CD4-positive, alpha-beta T cell treated with Interleukin-1 beta for 1 hour (primary cell): Measurements from ENCODE around the gene ARF5.

Source experiments
- DNase-seq, 2 donors: peaks; one replicate each; pipeline ENCODE4 v3.0.0-alpha.2; 2020 to 2022

The ARF5 gene

GRCh38 chr7:127589896-127590295 is 1.7 kb downstream of the ARF5 start:
- DNase-seq = no peak

GRCh38 chr7:127591189-127591588 is 3.0 kb downstream of the ARF5 start:
- DNase-seq = no peak

- no peak for DNase-seq
Observed at GRCh38 chr7:127591591-127591990, 3.4 kb downstream of the ARF5 start.

- no peak for DNase-seq
Observed at GRCh38 chr7:127592550-127592949, 4.3 kb downstream of the ARF5 start.

- peak in 1 of 2 donors; percentile 27 for DNase-seq
Observed at GRCh38 chr7:127594490-127594889, 6.3 kb downstream of the ARF5 start.

- DNase-seq = no peak
Observed at GRCh38 chr7:127595737-127596136, 7.5 kb downstream of the ARF5 start.

GRCh38 chr7:127598318-127598717 is 10.1 kb downstream of the ARF5 start:
- no peak for DNase-seq

- DNase-seq = no peak
Observed at GRCh38 chr7:127600885-127601284, 12.7 kb downstream of the ARF5 start.

- no peak for DNase-seq
Observed at GRCh38 chr7:127608446-127608845, 20.2 kb downstream of the ARF5 start.

- no peak for DNase-seq
Observed at GRCh38 chr7:127609297-127609696, 21.1 kb downstream of the ARF5 start.

GRCh38 chr7:127612263-127612662 is 24.1 kb downstream of the ARF5 start:
- no peak for DNase-seq

- no peak for DNase-seq
Observed at GRCh38 chr7:127616724-127617123, 28.5 kb downstream of the ARF5 start.

- DNase-seq = no peak
Observed at GRCh38 chr7:127618042-127618441, 29.8 kb downstream of the ARF5 start, which contains the start of gene PAX4. PAX4 (minus strand) TSS chr7:127618142; CDS start chr7:127615928, 2,214 bp downstream.

GRCh38 chr7:127618775-127619174 is 30.6 kb downstream of the ARF5 start:
- no peak for DNase-seq

GRCh38 chr7:127619681-127620405 is 31.6 kb downstream of the ARF5 start:
- DNase-seq = no peak

GRCh38 chr7:127620406-127621233 is 32.4 kb downstream of the ARF5 start:
- no peak for DNase-seq

GRCh38 chr7:127625331-127625730 is 37.1 kb downstream of the ARF5 start:
- no peak for DNase-seq

GRCh38 chr7:127628445-127628844 is 40.2 kb downstream of the ARF5 start:
- no peak for DNase-seq

- DNase-seq = peak; percentile 19 to 27
Observed at GRCh38 chr7:127629268-127629854, 41.1 kb downstream of the ARF5 start.

GRCh38 chr7:127632276-127632910 is 44.2 kb downstream of the ARF5 start:
- no peak for DNase-seq

GRCh38 chr7:127635659-127636285 is 47.6 kb downstream of the ARF5 start:
- no peak for DNase-seq

- DNase-seq = no peak
Observed at GRCh38 chr7:127638197-127638596, 50.0 kb downstream of the ARF5 start.
